Smooth muscle cell (in vitro differentiated cells): ENCODE results near the gene PIGK. TPM values are rescaled to one million over a fixed set of nuclear protein-coding genes. Genes with fewer than 3 reads are reported as not detected.

ENCODE experiments used
- DNase-seq: peaks from one replicate; lab custom pipeline; 2025; ENCODE audit not compliant: unreplicated experiment; lab: John Stamatoyannopoulos, UW
- H2AFZ ChIP-seq: fragments of 200-600 bp; sonication (generic); 2 replicates; pipeline ENCODE4 v1.6.0; 2016; ENCODE audit warnings: antibody characterized with exemption, low read depth, mild to moderate bottlenecking
- H3F3A ChIP-seq: fragments of 200-600 bp; sonication (generic); 2 replicates; pipeline ENCODE4 v1.6.0; 2017; ENCODE audit warnings: antibody characterized with exemption, low read depth
- H3K27ac ChIP-seq: fragments of 200-600 bp; sonication (generic); 2 replicates; pipeline ENCODE4 v1.5.1; 2016; ENCODE audit warnings: low read depth, mild to moderate bottlenecking
- H3K27me3 ChIP-seq: fragments of 200-600 bp; sonication (generic); 2 replicates; pipeline ENCODE4 v1.6.1; 2016; ENCODE audit warnings: low read depth, mild to moderate bottlenecking
- H3K36me3 ChIP-seq: fragments of 200-600 bp; sonication (generic); 2 replicates; pipeline ENCODE4 v1.5.1; 2016; ENCODE audit warnings: low read depth
- H3K4me1 ChIP-seq: fragments of 200-600 bp; sonication (generic); 2 replicates; pipeline ENCODE4 v1.5.1; 2016; ENCODE audit warnings: low read depth
- H3K4me2 ChIP-seq: fragments of 200-600 bp; sonication (generic); 2 replicates; pipeline ENCODE4 v1.6.0; 2016; ENCODE audit warnings: mild to moderate bottlenecking
- H3K4me3 ChIP-seq: fragments of 200-600 bp; sonication (generic); 2 replicates; pipeline ENCODE4 v1.5.1; 2016; ENCODE audit warnings: mild to moderate bottlenecking
- H3K79me2 ChIP-seq: fragments of 200-600 bp; sonication (generic); 2 replicates; pipeline ENCODE4 v1.6.0; 2016; ENCODE audit warnings: low read depth, mild to moderate bottlenecking
- H3K9ac ChIP-seq: fragments of 200-600 bp; sonication (generic); 2 replicates; pipeline ENCODE4 v1.6.0; 2016; ENCODE audit warnings: low read depth
- H3K9me3 ChIP-seq: fragments of 200-600 bp; sonication (generic); replicated peaks from 2 replicates; pipeline ENCODE4 v1.5.1; 2016; ENCODE audit warnings: low read depth
- H4K20me1 ChIP-seq: fragments of 200-600 bp; sonication (generic); 2 replicates; pipeline ENCODE4 v1.6.0; 2016; ENCODE audit warnings: low read depth
- CTCF ChIP-seq: fragments of 200-600 bp; sonication (generic); IDR thresholded peaks from 2 replicates; pipeline ENCODE4 v1.5.1; 2017; ENCODE audit warnings: borderline replicate concordance, mild to moderate bottlenecking, antibody characterized with exemption; ENCODE audit not compliant: insufficient read depth, poor library complexity, severe bottlenecking
- WGBS: methylation state at CpG from one replicate; pipeline ENCODE4 v1.1.7; 2016; ENCODE audit warnings: low lambda C conversion rate; 5-methylcytosine and 5-hydroxymethylcytosine counted together
- polyA plus RNA-seq: library from polyadenylated mRNA; unstranded; fragments of >200 nt; fragmentation: Nextera tagmentation; extraction: Ambion mirVana; gene quantifications from 2 replicates; pipeline ENCODE4 v1.2.1, GENCODE V29; 2016
- total RNA-seq: library from RNA; depleted of rRNA; stranded (reverse); fragments of >200 nt; gene quantifications from 2 replicates; pipeline ENCODE4 v1.2.3, GENCODE V29; 2014

Gene PIGK
- total and polyA plus RNA-seq, 2 experiments from 2014 or later = 18.0 to 39.3 TPM

- TF ChIP-seq CTCF = no peak
- H3K9ac ChIP-seq = no peak overlapping the region
- no peaks in the 10 kb centered on the region for H3K79me2 ChIP-seq
- no peaks in the 10 kb centered on the region for H4K20me1 ChIP-seq
- no peaks in the 10 kb centered on the region for H3F3A ChIP-seq
- DNase-seq = no peak
- no peak overlapping the region for H3K4me2 ChIP-seq
- no peaks in the 10 kb centered on the region for H3K4me1 ChIP-seq
- 96% methylated on average over 1 of the region's 1 CpG for WGBS
- no peak overlapping the region for H3K27ac ChIP-seq
- no peak overlapping the region for H2AFZ ChIP-seq
- no peaks in the 10 kb centered on the region for H3K27me3 ChIP-seq
- no peak overlapping the region for H3K4me3 ChIP-seq
- no peaks in the 10 kb centered on the region for H3K36me3 ChIP-seq
- no peaks in the 10 kb centered on the region for H3K9me3 ChIP-seq
Observed at GRCh38 chr1:77238462-77238861, 19.2 kb upstream of the PIGK start.

GRCh38 chr1:77234943-77235342 lies 15.7 kb upstream of the PIGK start:
- Histone ChIP-seq H3K4me2 (no peak overlapping the region), H3K9me3 (no peaks in the 10 kb centered on the region), H3K4me3 (no peak overlapping the region), H3K36me3 (no peaks in the 10 kb centered on the region), H3K9ac (no peak overlapping the region), H3F3A (no peaks in the 10 kb centered on the region), H3K27ac (no peak overlapping the region), H3K79me2 (no peaks in the 10 kb centered on the region), H3K27me3 (no peaks in the 10 kb centered on the region), H3K4me1 (no peaks in the 10 kb centered on the region), H2AFZ (no peak overlapping the region), H4K20me1 (no peaks in the 10 kb centered on the region)
- WGBS = 85% methylated on average over 1 of the region's 1 CpG
- TF ChIP-seq CTCF = no peak
- no peak for DNase-seq

- no peak overlapping the region for H3K4me2 ChIP-seq
- H3K9me3 ChIP-seq = no peaks in the 10 kb centered on the region
- H3K9ac ChIP-seq = no peak overlapping the region
- H3K27me3 ChIP-seq = no peaks in the 10 kb centered on the region
- no peak overlapping the region for H3K4me3 ChIP-seq
- no peaks in the 10 kb centered on the region for H3F3A ChIP-seq
- H3K36me3 ChIP-seq = no peaks in the 10 kb centered on the region
- no peaks in the 10 kb centered on the region for H4K20me1 ChIP-seq
- H3K79me2 ChIP-seq = no peaks in the 10 kb centered on the region
- H2AFZ ChIP-seq = no peak overlapping the region
- no peak for DNase-seq
- H3K4me1 ChIP-seq = no peaks in the 10 kb centered on the region
- 75% methylated on average over 1 of the region's 1 CpG for WGBS
- H3K27ac ChIP-seq = no peak overlapping the region
- no peak for TF ChIP-seq CTCF
Observed at GRCh38 chr1:77234096-77234495, 14.9 kb upstream of the PIGK start.

GRCh38 chr1:77232829-77233228 lies 13.6 kb upstream of the PIGK start:
- no peaks in the 10 kb centered on the region for H3K36me3 ChIP-seq
- H3K4me2 ChIP-seq = no peak overlapping the region
- H3K9ac ChIP-seq = no peak overlapping the region
- 90% methylated on average over 1 of the region's 1 CpG for WGBS
- no peak for DNase-seq
- no peak overlapping the region for H2AFZ ChIP-seq
- no peaks in the 10 kb centered on the region for H4K20me1 ChIP-seq
- H3K27ac ChIP-seq = no peak overlapping the region
- no peak overlapping the region for H3K4me3 ChIP-seq
- H3K79me2 ChIP-seq = no peaks in the 10 kb centered on the region
- no peak for TF ChIP-seq CTCF
- no peaks in the 10 kb centered on the region for H3K4me1 ChIP-seq
- H3K27me3 ChIP-seq = no peaks in the 10 kb centered on the region
- no peaks in the 10 kb centered on the region for H3K9me3 ChIP-seq
- H3F3A ChIP-seq = no peaks in the 10 kb centered on the region
